Mesothelial cell of epicardium (in vitro differentiated cells): Measurements from ENCODE around the gene PTGDR. TPM values are rescaled to one million over a fixed set of nuclear protein-coding genes. Genes with fewer than 3 reads are reported as not detected.

Experiments used
- DNase-seq, 2 experiments: peaks; one replicate each; pipeline ENCODE4 v3.0.0; 2021; ENCODE audit warnings: low spot score in 2 of 2; ENCODE audit not compliant: unreplicated experiment in 2 of 2
- H3K27ac Mint-ChIP-seq: 2 replicates; pipeline ENCODE4 v1.8.0; 2021; ENCODE audit warnings: mixed read lengths
- H3K27me3 Mint-ChIP-seq: 2 replicates; pipeline ENCODE4 v1.8.0; 2021; ENCODE audit warnings: low read depth, mixed read lengths
- H3K36me3 Mint-ChIP-seq: 2 replicates; pipeline ENCODE4 v1.8.0; 2021; ENCODE audit warnings: mixed read lengths
- H3K4me1 Mint-ChIP-seq: 2 replicates; pipeline ENCODE4 v1.8.0; 2021; ENCODE audit warnings: mixed read lengths
- H3K4me3 Mint-ChIP-seq: 2 replicates; pipeline ENCODE4 v1.8.0; 2021; ENCODE audit warnings: mild to moderate bottlenecking, moderate library complexity, mixed read lengths
- H3K9me3 Mint-ChIP-seq: 2 replicates; pipeline ENCODE4 v1.8.0; 2021; ENCODE audit warnings: mixed read lengths
- total RNA-seq: library from RNA; stranded (reverse); gene quantifications from 3 replicates; pipeline ENCODE4 v1.2.1, GENCODE V29; 2021
- TF ChIP-seq, protein P1 (sequence below): fragments of 200-600 bp; sonication (generic); IDR thresholded peaks from one replicate; pipeline ENCODE4 v1.5.0; 2021; ENCODE audit warnings: antibody characterized with exemption; ENCODE audit not compliant: unreplicated experiment

The PTGDR gene
- total RNA-seq, 1 donor from 2014 or later: 0.07 TPM

DNA sequence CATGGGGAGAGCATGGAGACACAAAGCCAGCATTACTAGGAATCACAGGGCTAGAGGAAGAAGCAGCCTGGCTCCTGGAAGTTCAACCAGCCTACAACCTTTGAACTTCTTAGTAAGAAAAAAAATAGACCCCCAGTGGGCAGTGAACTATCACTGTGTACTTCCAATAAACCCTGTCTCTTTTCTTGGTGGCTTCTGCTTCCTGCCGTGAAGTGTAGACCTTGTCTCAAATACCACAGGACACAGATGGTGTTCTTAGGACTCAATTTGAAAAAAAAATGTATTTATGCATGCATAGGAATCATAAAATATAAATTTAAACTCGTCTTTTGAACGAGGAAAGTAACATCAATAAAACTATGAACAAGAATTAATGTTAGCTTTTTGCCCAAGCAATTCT lies 43.0 kb downstream of the PTGDR start:
- Mint-ChIP-seq H3K9me3 (no peaks in the 10 kb centered on the region), H3K4me1 (peaks cover 42% of the 10 kb centered on the region), H3K27me3 (peaks cover 69% of the 10 kb centered on the region)

DNA sequence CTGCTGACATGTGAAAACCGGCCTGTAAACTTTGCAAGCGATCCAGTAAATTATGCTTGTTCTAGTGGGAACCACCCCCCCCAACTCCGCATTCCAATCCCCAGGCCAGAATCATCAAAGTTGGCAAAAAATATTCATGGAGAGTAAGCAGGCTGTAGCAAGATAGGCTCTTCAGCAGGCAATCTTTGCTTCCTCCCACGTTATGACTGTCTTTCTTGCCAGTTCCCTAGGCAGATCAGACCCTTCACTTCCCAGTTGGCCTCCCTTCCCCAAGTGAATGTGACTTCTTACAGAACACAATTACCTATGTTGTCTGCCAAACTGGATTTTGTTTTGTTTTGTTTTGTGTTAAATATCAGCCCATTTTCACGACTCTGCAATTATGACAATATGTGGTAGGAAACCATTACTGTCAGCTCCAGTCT lies 45.4 kb downstream of the PTGDR start:
- TF ChIP-seq, protein P1, sequence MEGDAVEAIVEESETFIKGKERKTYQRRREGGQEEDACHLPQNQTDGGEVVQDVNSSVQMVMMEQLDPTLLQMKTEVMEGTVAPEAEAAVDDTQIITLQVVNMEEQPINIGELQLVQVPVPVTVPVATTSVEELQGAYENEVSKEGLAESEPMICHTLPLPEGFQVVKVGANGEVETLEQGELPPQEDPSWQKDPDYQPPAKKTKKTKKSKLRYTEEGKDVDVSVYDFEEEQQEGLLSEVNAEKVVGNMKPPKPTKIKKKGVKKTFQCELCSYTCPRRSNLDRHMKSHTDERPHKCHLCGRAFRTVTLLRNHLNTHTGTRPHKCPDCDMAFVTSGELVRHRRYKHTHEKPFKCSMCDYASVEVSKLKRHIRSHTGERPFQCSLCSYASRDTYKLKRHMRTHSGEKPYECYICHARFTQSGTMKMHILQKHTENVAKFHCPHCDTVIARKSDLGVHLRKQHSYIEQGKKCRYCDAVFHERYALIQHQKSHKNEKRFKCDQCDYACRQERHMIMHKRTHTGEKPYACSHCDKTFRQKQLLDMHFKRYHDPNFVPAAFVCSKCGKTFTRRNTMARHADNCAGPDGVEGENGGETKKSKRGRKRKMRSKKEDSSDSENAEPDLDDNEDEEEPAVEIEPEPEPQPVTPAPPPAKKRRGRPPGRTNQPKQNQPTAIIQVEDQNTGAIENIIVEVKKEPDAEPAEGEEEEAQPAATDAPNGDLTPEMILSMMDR: no peak
- no peak for DNase-seq
- H3K4me3 Mint-ChIP-seq: peak overlapping the region; percentile 91
- H3K27ac Mint-ChIP-seq: peak overlapping the region; percentile 67
- peaks cover 85% of the 10 kb centered on the region for H3K27me3 Mint-ChIP-seq
- H3K36me3 Mint-ChIP-seq: no peaks in the 10 kb centered on the region
- no peaks in the 10 kb centered on the region for H3K9me3 Mint-ChIP-seq
- H3K4me1 Mint-ChIP-seq: peaks cover 57% of the 10 kb centered on the region

More for the DNA sequence above, 43.0 kb downstream of the PTGDR start:
- TF ChIP-seq, protein P1: no peak
- H3K36me3 Mint-ChIP-seq: no peaks in the 10 kb centered on the region
- no peak overlapping the region for H3K27ac Mint-ChIP-seq
- no peak overlapping the region for H3K4me3 Mint-ChIP-seq
- no peak for DNase-seq

DNA sequence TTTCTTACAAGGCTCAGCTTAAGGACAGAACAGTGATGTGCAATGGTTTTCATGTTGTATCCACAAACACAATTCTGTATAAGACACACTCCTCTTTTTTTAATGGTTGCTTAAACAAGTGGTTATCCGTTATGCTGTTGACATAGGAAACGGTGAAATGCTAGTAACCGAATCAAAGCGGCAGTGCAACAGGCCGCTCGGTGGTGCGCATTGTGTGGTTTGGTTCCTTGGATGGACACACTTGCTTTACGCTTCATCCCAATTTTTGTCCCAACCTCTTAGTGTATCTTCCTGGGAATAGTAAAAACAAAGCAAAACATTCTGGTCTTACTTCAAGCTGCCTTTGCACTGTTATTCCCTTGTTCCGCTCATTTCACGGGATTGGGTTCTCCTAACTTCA lies 46.0 kb downstream of the PTGDR start:
- Mint-ChIP-seq H3K27me3 (peaks cover 84% of the 10 kb centered on the region), H3K36me3 (no peaks in the 10 kb centered on the region), H3K9me3 (no peaks in the 10 kb centered on the region), H3K4me1 (peaks cover 57% of the 10 kb centered on the region), H3K4me3 (peak overlapping the region; percentile 91), H3K27ac (peak overlapping the region; percentile 68)
- DNase-seq: no peak
- TF ChIP-seq, protein P1: no peak

DNA sequence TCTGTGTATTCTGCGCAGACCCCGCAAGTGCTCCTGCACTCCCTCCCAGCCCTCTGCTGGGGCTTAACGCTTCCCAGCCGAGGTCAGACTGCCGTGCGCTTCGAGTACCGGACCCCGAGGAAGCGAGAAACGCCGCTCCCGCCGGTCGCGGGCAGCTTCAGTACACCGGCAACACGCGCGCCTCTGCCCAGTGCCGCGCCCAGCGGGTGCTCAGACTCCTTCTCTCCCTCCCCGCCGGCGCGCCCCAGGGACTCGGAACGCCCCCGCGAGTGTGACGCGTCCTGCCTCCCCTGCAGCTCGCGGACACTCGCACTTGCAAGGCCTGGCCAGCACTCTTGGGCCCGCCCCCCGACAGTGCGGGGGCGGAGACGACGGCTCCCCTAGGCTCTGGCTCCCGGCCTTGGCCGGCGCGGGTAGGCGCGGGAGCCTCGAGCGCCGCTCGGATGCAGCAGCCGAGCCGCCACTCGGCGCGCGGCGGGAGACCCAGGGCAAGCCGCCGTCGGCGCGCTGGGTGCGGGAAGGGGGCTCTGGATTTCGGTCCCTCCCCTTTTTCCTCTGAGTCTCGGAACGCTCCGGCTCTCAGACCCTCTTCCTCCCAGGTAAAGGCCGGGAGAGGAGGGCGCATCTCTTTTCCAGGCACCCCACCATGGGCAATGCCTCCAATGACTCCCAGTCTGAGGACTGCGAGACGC lies 46.6 kb downstream of the PTGDR start, which contains the start of gene PTGER2:
Gene PTGER2, plus strand, starts transcription at position 410 of the 692 bp plus-strand sequence. Its CDS starts 237 bp downstream, at position 647.
- peak; percentile 64 to 74 for DNase-seq
- Mint-ChIP-seq H3K4me1 (peaks cover 57% of the 10 kb centered on the region), H3K27ac (peak within 1 kb of the TSS; percentile 78), H3K36me3 (no peaks in the 10 kb centered on the region), H3K27me3 (peaks cover 86% of the 10 kb centered on the region), H3K4me3 (peak within 1 kb of the TSS; percentile 91), H3K9me3 (no peaks in the 10 kb centered on the region)
- TF ChIP-seq, protein P1: no peak

DNA sequence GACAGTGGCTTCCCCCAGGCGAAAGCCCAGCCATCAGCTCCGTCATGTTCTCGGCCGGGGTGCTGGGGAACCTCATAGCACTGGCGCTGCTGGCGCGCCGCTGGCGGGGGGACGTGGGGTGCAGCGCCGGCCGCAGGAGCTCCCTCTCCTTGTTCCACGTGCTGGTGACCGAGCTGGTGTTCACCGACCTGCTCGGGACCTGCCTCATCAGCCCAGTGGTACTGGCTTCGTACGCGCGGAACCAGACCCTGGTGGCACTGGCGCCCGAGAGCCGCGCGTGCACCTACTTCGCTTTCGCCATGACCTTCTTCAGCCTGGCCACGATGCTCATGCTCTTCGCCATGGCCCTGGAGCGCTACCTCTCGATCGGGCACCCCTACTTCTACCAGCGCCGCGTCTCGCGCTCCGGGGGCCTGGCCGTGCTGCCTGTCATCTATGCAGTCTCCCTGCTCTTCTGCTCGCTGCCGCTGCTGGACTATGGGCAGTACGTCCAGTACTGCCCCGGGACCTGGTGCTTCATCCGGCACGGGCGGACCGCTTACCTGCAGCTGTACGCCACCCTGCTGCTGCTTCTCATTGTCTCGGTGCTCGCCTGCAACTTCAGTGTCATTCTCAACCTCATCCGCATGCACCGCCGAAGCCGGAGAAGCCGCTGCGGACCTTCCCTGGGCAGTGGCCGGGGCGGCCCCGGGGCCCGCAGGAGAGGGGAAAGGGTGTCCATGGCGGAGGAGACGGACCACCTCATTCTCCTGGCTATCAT lies 47.3 kb downstream of the PTGDR start:
- peak overlapping the region; percentile 78 for H3K27ac Mint-ChIP-seq
- peak overlapping the region; percentile 91 for H3K4me3 Mint-ChIP-seq
- peaks cover 87% of the 10 kb centered on the region for H3K27me3 Mint-ChIP-seq
- no peaks in the 10 kb centered on the region for H3K9me3 Mint-ChIP-seq
- peaks cover 57% of the 10 kb centered on the region for H3K4me1 Mint-ChIP-seq
- TF ChIP-seq, protein P1: no peak
- H3K36me3 Mint-ChIP-seq: no peaks in the 10 kb centered on the region
- no peak for DNase-seq
